Measurements from ENCODE around the gene NCOA7.

DNA sequence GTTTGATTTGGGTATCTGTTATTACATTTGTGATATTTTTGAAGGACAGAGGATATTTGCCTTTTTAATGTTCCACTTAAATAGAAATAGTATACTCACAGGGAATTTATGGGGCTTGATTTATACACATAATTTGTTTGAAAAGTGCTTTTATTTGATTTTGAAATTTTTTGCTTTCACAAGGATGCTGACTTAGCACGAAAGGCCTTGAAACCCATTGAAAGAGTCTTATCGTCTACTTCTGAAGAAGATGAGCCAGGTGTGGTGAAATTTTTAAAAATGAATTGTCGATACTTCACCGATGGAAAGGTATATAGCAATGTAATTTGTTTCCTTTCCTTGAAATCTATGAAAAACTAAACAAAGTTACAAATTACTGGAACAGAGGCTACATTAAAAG lies 91.5 kb downstream of the NCOA7 start:
- no peak for TF ChIP-seq POLR2A (IDR thresholded peaks at IDR 0.05; ENCODE audit: low read depth, low read length)
- TF ChIP-seq POLR2AphosphoS5 (IDR thresholded peaks at IDR 0.05; ENCODE audit: low read depth, low read length), result no peak
- TF ChIP-seq SPI1 (IDR thresholded peaks at IDR 0.05; ENCODE audit: low read depth, low read length), result no peak
- no peak for TF ChIP-seq PAX5 (IDR thresholded peaks at IDR 0.05; ENCODE audit: insufficient read depth, low read length, severe bottlenecking)
- no peak for TF ChIP-seq POU2F2 (IDR thresholded peaks at IDR 0.05; ENCODE audit: low read depth, low read length)
- no peak for TF ChIP-seq TAF1 (IDR thresholded peaks at IDR 0.05; ENCODE audit: low read depth, low read length)

Measured in GM12891 (cell line).